Skin of body (tissue), 2 donors: ENCODE results near the gene ADPRH. TPM values are rescaled to one million over a fixed set of nuclear protein-coding genes. Genes with fewer than 3 reads are reported as not detected.
"Not testable (repeated sequence)": the region's sequence is repeated elsewhere in the genome, so short reads cannot be mapped to it uniquely, and the experiment has no call there.

Experiments used
- DNase-seq: peaks from one replicate; lab custom pipeline; 2025; lab: John Stamatoyannopoulos, UW
- total RNA-seq: library from RNA; depleted of rRNA; stranded (reverse); fragments of >200 nt; gene quantifications from one replicate; pipeline ENCODE4 v1.2.3, GENCODE V29; 2014

The ADPRH gene
- total RNA-seq: 2.7 TPM

DNA sequence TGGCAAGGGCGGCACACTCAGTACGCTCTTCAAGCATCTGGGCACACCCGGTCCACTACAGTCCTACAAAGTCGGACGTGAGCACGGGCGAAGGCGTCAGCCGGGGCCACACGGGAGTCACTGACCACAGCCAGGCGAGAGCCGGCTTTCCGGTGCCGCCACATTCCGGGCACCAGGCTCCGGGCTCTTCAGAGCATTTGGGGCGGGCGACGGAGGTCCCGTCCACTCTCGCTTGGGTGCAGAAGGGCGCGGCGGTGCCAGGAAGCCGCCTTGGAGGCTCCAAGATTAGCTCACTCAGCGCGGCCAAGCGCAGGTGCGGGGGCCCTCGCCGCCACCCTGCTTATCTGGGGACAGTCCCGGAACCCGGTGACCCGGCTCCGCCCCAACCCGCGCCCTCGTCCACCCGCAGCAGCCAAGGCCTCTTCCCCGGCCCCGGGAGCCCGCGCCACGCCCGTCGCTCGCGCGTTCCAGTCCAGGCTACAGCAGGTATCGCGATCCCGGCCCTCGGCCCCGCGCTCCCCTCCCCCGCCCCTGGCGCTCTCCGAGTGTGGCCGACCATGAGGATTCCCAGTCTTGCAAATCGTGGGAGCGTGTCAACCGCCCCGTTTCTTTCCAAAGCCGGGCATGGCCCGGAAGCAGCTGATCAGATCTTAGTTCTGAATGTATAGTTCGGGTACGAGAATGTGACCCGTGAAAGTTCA, at the start of gene ADPRH:
TSS of gene ADPRH (plus strand) at position 127 of the 701 bp plus-strand sequence. CDS start 2,678 bp downstream, outside the sequence.
- DNase-seq: peak; percentile 75

DNA sequence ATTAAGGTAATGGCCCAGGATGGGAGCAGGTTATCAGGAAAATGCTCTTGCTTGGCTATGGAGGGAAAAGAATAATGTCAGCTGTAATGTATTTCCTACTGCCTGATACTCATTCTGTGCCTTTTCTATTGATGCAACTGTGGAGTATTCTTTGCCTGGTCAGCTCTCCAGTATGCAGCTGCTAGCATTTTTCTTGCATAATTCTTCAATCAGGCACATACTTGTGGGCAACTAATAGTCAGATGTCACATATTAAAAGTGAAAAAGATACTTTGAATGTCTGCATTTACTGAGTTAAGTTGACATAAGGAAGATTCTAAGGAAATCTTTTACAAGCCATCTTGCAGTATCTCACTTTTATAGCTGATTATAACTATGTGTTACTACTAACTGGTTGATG, 49.4 kb upstream of the ADPRH start:
- DNase-seq: no peak

DNA sequence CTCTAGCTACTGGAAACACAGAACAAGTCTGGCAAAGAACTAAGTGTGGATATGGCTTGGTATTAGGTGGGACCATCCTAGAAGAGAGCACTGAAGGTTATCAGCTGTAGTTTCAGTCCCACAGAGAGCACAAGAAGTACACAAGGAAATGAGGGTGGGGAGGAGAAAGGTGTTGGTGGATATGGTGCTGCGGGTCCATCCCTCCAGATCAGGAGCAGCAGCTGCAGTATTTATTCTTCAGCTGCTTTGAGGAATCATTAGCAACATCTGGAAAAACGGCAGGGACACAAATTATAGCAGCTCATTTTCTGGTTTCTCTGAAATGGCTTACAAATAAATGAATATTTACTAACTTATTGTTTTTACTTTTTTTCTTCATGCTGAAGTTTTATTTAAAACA, 48.8 kb upstream of the ADPRH start:
- DNase-seq: no peak

DNA sequence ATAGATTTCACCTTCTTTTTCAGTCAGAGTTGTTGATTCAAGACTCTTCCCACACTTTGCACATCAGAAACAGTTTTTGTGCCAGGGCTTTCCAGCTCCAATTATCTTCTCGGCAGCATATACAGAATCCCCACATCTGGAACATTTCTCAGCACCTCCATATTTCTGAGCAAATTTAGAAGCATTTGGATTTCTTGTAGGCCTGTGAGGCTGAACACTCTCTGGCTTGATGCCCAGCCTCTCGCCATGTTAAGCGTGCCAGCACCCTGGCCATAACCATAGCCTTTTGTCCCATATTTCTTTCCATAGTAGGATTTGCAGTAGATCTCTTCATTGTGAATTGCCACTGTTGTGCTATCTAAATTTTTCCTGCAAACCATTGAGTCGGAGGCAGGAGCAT, 48.1 kb upstream of the ADPRH start:
- no peak for DNase-seq

DNA sequence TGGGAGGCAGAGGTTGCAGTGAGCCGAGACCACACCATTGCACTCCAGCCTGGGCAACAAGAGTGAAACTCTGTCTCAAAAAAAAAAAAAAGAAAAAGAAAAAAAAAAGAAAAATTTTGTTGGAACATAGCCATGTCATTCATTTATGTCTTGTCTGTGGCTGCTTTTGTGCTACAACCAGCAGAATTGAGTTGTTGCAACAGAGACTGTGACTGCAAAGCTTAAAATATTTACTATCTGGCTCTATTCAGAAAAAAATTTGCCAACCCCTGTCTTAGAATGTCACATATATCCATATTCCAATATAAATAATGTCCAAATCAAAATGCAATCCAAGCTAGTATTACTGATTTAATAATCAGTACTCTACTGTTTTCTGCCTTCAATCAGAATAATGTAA, 45.0 kb upstream of the ADPRH start:
- no peak for DNase-seq

DNA sequence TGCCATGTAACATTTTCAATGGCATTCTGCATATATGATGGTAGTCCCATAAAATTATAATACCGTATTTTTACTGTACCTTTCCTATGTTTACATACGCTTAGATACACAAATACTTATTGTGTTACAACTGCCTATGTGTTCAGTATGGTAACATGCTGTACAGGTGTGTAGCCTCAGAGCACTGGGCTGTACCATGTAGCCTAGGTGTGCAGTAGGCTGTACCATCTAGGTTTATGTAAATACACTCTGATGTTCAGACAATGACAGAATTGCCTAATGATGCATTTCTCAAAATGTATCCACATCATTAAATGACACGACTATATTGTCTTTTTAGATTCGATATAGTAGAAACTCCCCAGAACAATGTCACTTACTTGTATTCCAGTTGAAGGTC, 42.5 kb upstream of the ADPRH start:
- DNase-seq: no peak

DNA sequence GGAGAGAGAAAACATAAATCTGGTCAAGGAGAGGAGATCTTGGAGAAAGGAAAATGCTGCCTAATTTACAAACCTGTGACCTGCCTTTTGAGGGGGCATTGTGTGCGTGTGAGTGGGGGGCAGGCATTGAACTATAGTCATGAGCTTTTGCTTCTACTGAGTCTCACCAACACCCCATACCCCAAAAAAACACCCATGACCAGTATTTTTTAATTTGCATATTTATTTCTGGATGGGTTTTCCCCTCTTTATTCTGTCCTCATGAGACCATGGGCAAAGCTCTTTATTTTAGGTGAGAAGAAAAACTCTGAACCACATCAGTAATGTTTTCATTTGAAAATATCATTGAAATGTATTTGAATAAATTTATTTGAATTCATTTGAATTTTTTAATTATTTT, 40.5 kb upstream of the ADPRH start:
- no peak for DNase-seq

DNA sequence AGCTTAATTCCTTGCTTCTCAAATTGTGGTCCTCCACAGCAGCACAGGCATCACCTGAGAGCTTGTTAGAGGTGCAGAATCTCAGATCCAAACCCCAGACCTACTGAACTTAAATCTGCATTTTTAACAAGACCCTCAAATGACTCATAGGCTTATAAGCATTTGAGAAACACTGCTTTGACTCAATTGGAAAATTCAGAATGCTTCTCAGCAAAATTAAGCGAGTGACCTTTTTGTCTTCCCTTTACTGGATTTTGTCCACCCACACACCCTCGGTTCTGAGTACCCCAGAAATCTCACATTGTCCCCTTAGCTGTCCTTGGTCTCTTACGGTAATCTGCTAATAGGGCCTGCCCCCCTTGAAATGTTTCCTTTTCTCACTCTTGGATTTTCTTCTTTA, 37.7 kb upstream of the ADPRH start:
- DNase-seq: no peak

DNA sequence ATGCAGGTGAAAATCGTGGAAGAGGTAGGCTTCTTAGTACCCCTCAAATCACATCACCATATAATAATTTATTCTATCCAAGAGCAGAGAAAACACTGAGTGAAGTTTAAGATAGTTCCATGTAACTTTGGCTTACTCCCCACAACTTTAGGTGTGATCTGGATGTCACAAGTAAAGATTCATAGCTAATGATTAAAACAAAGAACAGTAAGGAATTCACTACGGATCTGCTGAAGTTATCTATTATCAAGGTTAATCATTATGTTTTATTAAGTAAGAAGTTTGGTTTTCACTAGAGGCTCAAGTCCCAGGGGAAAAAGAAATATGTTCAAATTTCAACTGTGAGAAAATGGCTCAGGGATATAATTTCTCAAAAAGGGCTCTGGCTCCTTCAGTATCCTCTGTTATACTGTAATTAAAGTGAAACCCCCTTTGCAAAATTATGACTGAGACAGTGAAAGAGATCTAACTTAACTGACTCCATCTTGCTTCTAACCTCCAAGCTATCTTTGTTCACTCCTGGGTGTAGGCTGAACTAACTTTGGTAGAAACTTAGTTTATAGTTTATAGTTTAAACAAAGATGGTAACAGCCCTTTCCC, 37.0 kb upstream of the ADPRH start:
- DNase-seq: no peak

DNA sequence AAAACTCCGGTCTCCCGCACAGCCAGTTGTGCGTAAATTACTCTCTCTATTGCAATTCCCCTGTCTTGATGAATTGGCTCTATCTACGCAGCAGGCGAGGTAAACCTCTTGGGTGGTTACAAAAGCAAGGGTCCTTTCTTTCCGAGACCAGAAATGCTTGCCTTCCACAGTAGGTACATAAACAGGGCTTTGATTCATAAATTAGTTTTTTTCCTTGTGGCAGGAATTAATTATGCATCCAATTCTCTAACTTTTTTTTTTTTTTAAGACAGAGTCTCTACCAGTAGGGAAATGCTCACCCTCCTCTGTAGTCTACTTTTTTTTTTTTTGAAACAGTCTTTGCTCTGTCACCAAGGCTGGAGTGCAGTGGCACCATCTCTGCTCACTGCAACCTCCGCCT, 36.1 kb upstream of the ADPRH start:
- DNase-seq: no peak

DNA sequence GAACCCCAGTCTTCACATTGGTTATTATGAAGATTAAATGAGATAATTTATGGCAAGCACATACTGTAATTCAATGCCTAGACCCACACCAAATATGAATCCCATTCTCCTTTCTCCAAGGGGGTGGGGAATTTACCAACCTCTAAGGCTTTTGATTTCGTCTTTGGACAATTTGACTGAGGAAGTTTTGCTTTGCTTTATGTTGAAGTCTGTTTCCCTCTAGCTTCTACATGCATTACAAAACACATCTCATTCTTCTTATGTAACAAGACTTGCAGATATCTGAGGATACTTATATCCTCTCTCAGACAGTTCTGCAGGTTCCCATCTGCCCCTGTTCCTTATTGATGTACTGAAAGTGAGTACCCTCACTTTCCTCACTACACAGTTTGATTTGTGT, 32.1 kb upstream of the ADPRH start:
- no peak for DNase-seq

DNA sequence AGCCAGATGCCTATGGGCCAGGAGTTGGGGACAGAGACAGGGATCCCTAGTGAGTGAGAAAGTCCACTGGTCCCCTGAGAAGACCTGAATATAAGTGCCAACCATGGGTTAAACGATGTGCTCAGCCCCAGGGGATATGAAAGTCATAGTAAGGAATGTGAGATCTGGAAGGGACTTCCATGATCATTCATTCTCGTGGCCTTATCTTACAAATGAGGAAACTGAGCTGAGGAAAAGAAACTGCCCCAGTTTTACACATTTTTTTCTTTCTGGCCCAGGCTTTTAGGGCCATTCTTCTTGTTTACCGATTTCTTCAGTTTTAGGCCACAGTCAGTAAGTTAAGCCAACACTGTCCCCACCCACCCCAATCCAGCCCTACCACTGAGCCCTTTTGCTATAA, 31.0 kb upstream of the ADPRH start:
- no peak for DNase-seq

DNA sequence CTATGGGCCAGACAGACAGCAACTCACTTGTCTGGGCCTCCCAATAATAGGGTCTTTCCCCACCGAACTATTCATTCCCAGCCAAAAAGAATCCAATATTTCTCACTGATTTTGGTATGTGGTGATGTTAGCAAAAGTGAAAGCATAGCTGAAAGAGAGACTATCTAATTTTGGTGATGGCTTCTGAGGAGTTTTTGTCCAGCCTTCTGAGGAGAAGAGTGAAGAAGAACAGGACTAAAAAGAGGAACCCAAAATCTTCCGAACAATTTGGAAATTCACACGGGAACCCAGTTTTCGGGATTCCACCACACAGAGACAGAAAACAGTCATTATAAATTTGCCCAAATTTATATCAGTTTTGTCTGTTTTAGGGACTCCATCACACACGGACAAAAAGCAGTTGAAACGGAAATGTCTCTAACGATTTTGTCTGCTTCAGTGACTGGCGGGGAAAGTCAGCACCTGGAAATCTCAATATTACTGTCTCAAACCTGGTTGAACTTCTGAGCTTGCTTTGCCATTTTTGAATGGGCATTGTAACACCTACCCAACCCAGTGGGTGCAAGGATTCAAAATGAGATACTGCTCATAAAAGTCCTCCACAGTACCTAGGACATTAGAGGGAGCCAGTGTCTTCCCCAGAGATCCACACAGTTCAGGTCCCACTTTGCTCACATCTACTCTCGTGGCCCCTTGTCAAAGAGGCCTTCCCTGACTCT, 28.9 kb upstream of the ADPRH start:
- no peak for DNase-seq

DNA sequence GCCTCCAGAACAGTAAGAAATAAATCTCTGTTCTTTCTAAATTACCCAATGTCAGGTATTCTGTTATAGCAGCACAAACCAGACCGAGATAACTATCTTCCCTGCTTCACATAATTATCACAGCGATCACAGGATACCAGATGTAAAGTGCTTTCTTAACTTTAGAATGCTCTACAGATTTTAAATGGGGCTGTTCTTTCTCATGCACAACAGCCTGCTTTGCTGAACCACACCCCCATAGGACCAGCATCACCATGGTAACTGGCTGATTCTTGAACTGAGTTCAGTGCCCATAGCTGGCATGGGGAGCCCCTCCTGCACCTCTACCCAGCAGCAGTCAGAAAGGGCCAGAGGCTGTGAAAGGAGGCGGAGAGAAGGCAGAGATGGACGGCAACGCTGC, 27.7 kb upstream of the ADPRH start:
- DNase-seq: no peak

DNA sequence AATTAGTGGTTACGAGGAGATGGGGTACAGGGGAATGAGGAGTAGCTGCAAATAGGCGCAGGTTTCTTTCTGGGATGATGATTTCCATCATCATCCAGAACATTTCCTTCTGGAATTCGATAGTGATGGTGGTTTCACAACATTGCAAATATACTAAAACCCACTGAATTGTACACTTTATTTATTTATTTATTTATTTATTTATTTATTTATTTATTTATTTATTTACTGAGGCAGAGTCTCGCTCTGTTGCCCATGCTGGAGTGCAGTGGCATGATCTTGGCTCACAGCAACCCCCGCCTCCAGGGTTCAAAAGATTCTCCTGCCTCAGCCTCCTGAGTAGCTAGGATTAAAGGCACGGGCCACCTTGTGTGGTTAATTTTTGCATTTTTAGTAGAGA, 26.4 kb upstream of the ADPRH start:
- DNase-seq: not testable (repeated sequence)

DNA sequence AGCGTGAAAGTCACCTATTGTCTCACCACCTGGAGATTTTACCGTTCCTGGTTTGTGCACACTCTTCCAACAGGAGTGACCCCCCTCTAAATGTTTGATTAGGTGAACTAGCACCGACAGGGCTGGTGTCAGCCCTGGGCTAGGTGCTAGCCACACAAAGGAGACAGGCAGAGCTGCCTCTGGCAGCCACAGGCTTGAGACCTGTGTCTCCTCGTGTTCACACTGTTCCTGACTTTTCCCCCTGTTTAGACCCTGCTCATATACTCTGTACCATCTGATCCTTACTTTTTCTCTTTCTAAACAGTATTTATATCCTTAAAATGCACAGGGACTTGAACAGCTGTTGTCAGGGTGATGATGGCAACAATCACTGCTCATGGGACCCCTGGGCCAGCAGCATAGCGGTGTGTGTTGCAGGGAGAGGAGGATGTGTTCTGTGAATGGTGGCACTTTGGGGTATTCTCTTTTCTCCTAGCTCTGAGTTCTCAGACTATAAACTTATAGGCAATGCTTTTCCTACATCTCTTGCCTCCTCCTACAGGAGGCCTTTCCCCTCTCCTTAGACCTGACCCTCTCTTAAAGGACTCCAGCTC, 25.4 kb upstream of the ADPRH start:
- no peak for DNase-seq

DNA sequence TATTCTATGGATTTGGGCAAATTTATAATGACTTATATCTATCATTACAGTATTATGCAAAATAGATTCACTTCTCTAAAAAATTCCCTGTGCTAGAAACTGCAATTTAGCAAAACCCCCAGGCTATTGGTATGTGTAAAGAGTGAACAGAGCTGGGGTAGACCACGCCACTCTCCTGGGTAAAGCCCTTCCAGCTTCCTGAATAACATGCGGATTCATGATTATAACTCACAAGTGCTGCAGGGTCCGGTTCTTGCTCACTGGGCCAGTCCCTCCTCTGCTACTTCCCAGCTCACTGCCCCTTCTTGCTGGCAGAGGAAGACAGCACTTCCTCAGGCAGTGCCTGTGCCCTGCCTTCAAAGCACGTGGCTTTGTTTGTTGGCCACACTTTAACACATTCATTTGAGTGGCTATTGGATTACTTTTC, 24.0 kb upstream of the ADPRH start:
- DNase-seq: no peak

DNA sequence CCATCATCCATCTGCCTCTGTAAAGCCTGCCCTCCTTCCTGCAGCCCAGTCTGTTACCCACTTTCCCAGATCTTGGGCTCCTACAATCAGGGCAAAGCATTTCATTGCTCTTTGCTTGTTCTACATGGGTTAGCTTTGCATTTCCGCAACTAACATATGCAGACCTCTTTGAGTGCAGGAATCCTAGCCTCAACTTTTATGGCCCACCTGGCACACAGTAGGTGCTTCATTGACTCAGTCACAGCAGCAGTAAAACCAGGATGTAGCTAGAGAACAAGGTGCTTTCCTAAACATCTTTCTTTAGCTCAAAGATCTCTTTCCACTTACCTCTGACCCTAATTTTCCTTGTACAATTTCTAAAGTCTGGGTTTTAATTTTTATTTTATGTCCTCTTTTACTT, 23.4 kb upstream of the ADPRH start:
- DNase-seq: no peak

DNA sequence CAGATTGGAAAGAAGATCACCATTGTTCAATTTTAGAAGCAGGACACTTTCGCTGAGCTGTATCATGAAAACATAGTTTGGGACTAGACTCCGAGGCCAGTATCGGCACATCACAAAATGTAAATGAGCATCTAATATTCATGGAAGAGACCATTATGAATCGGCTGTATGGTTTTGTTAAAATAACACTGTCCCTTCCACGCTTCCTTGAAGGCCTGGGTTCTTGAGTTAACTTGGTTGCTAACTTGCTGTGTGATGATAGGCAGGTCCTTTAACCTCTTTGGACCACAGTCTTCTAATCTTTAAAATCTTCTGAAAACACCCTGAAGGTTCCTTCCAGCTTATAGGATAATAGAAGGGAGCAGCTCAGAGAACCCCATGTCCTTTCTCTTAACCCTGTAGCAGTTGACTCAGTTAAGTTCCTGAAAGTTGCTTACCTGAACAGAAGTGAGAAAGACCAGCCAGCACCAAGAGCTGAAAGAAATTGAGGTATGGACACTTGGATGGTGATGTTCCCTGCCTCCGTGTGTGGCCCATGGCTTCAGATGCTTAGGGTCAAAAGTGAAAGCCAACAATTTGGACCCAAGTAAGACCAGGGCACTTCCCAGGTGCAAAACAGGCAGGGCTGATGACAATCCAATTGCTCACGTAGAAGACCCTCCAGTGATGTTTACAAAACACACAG, 22.0 kb upstream of the ADPRH start:
- DNase-seq: no peak

DNA sequence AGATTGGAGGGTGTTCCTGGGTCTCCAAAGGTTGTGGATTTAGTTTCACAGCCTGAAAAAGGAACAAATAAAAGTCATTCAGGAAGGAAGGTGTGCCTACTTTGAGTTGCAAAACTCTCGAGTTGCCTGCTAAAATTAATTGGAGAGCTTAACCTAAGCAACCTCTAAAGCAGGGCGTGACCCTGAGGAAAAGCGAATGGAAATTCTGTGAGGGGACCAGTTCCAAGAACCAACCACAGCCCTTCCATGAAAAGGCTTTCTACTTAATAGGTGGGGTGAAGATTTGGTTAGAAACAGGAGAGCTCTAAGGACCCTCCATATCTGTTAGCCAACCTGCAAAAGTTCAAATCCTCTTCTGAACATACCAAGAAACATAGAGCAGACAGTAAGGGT, 21.4 kb upstream of the ADPRH start:
- DNase-seq: no peak

DNA sequence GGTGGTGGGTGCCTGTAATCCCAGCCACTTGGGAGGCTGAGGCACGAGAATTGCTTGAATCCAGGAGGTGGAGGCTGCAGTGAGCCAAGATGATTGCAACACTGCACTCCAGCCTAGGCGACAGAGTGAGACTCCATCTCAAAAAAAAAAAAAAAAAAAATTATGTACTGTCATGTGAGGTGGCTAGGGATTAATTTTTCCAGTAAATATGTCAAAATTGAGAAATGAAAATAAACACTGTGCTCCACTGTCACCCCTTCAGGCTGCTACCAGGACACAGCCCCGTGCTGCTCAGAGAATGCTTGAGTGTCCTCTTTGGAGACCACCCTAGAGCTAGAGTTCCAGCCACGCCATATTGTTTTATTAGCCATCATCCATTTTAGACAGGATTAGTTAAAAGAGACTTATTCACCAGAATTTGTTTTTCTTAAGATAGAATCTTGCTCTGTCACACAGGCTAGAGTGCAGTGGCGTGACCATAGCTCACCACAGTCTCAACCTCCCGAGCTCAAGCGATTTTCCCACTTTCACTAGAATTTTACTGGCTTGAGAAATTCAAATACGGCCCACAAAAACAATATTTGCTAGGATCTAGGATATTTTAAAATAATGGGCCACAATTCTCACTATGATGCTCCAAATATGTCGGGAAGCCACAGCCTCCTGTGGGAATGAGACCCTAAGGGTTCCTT, 20.5 kb upstream of the ADPRH start:
- no peak for DNase-seq
